Activated naive CD4-positive, alpha-beta T cell treated with anti-CD3 and anti-CD28 coated beads for 36 hours (primary cell): ENCODE results near the gene GTF2A1L. TPM values are rescaled to one million over a fixed set of nuclear protein-coding genes. Genes with fewer than 3 reads are reported as not detected.
"Not testable (repeated sequence)": the region's sequence is repeated elsewhere in the genome, so short reads cannot be mapped to it uniquely, and the experiment has no call there.

Source experiments
- CTCF ChIA-PET: fragments of 350-600 bp; sonication (Branson Sonifier 250); formaldehyde crosslinking; loops from one replicate; lab custom pipeline; 2021; ENCODE audit warnings: antibody characterized with exemption; lab: Charles Lee
- DNase-seq: peaks from one replicate; pipeline ENCODE4 v3.0.0-alpha.2; 2020
- H3K27ac Mint-ChIP-seq: one replicate; pipeline ENCODE4 v1.8.0; 2021; ENCODE audit warnings: mild to moderate bottlenecking, mixed read lengths
- H3K27me3 Mint-ChIP-seq: one replicate; pipeline ENCODE4 v1.8.0; 2021; ENCODE audit warnings: low read depth, mixed read lengths
- H3K36me3 Mint-ChIP-seq: one replicate; pipeline ENCODE4 v1.8.0; 2021; ENCODE audit warnings: low read depth, mixed read lengths
- H3K4me1 Mint-ChIP-seq: one replicate; pipeline ENCODE4 v1.8.0; 2021; ENCODE audit warnings: low read depth, mixed read lengths
- H3K4me3 Mint-ChIP-seq: one replicate; pipeline ENCODE4 v1.8.0; 2021; ENCODE audit warnings: mild to moderate bottlenecking, moderate library complexity, mixed read lengths
- H3K9me3 Mint-ChIP-seq: one replicate; pipeline ENCODE4 v1.8.0; 2021; ENCODE audit warnings: mixed read lengths
- intact Hi-C: fragments of 100-400 bp; cut with micrococcal nuclease; formaldehyde crosslinking; loops from one replicate; pipeline ENCODE4 v1.15.1; 2023
- total RNA-seq, 2 experiments: library from RNA; stranded (reverse); gene quantifications; one replicate each; pipeline ENCODE4 v1.2.3, GENCODE V29; 2021

GTF2A1L gene
- total RNA-seq, 2 experiments from 2014 or later, result not detected

- intact Hi-C loops, result no loop called here
- no peak for DNase-seq
- CTCF ChIA-PET, result no interaction called here
- Mint-ChIP-seq H3K4me3 (no peak overlapping the region), H3K27me3 (peaks cover 9% of the 10 kb centered on the region), H3K9me3 (no peaks in the 10 kb centered on the region), H3K36me3 (no peaks in the 10 kb centered on the region), H3K27ac (no peak overlapping the region), H3K4me1 (no peaks in the 10 kb centered on the region)
Observed at GRCh38 chr2:48685126-48685525, 67.5 kb downstream of the GTF2A1L start.

- no peaks in the 10 kb centered on the region for H3K36me3 Mint-ChIP-seq
- H3K9me3 Mint-ChIP-seq, result no peaks in the 10 kb centered on the region
- no peak for DNase-seq
- H3K27me3 Mint-ChIP-seq, result peaks cover 10% of the 10 kb centered on the region
- no peak overlapping the region for H3K27ac Mint-ChIP-seq
- H3K4me1 Mint-ChIP-seq, result no peaks in the 10 kb centered on the region
- intact Hi-C loops, result no loop called here
- CTCF ChIA-PET, result interaction anchor here (0.7 kb wide), 1 partner anchor 529 kb away, joined by 4 read pairs; no protein-coding TSS in a partner anchor
- H3K4me3 Mint-ChIP-seq, result no peak overlapping the region
Observed at GRCh38 chr2:48691935-48692691, 74.5 kb downstream of the GTF2A1L start.

- no peaks in the 10 kb centered on the region for H3K36me3 Mint-ChIP-seq
- CTCF ChIA-PET, result no interaction called here
- no peaks in the 10 kb centered on the region for H3K9me3 Mint-ChIP-seq
- no peak overlapping the region for H3K4me3 Mint-ChIP-seq
- DNase-seq, result no peak
- H3K4me1 Mint-ChIP-seq, result no peaks in the 10 kb centered on the region
- H3K27me3 Mint-ChIP-seq, result peaks cover 10% of the 10 kb centered on the region
- H3K27ac Mint-ChIP-seq, result no peak overlapping the region
- intact Hi-C loops, result no loop called here
Observed at GRCh38 chr2:48693066-48693465, 75.4 kb downstream of the GTF2A1L start.

- Mint-ChIP-seq H3K4me1 (no peaks in the 10 kb centered on the region), H3K4me3 (no peak overlapping the region), H3K9me3 (no peaks in the 10 kb centered on the region), H3K27me3 (peaks cover 5% of the 10 kb centered on the region), H3K27ac (no peak overlapping the region), H3K36me3 (no peaks in the 10 kb centered on the region)
- intact Hi-C loops, result no loop called here
- CTCF ChIA-PET, result no interaction called here
- no peak for DNase-seq
Observed at GRCh38 chr2:48693645-48694044, 76.0 kb downstream of the GTF2A1L start.

- H3K27me3 Mint-ChIP-seq, result peaks cover 5% of the 10 kb centered on the region
- no peak overlapping the region for H3K27ac Mint-ChIP-seq
- H3K4me3 Mint-ChIP-seq, result no peak overlapping the region
- H3K9me3 Mint-ChIP-seq, result no peaks in the 10 kb centered on the region
- intact Hi-C loops, result no loop called here
- H3K4me1 Mint-ChIP-seq, result no peaks in the 10 kb centered on the region
- no peaks in the 10 kb centered on the region for H3K36me3 Mint-ChIP-seq
- no peak for DNase-seq
- CTCF ChIA-PET, result no interaction called here
Observed at GRCh38 chr2:48694149-48694548, 76.5 kb downstream of the GTF2A1L start.

GRCh38 chr2:48695991-48696390, 78.3 kb downstream of the GTF2A1L start:
- Mint-ChIP-seq H3K4me3 (no peak overlapping the region), H3K9me3 (no peaks in the 10 kb centered on the region), H3K27ac (no peak overlapping the region), H3K4me1 (no peaks in the 10 kb centered on the region), H3K27me3 (no peaks in the 10 kb centered on the region), H3K36me3 (no peaks in the 10 kb centered on the region)
- intact Hi-C loops, result no loop called here
- CTCF ChIA-PET, result no interaction called here
- DNase-seq, result no peak

GRCh38 chr2:48696881-48697280, 79.2 kb downstream of the GTF2A1L start:
- CTCF ChIA-PET, result no interaction called here
- Mint-ChIP-seq H3K9me3 (no peaks in the 10 kb centered on the region), H3K4me3 (no peak overlapping the region), H3K36me3 (no peaks in the 10 kb centered on the region), H3K27ac (no peak overlapping the region), H3K27me3 (no peaks in the 10 kb centered on the region), H3K4me1 (no peaks in the 10 kb centered on the region)
- DNase-seq, result no peak
- intact Hi-C loops, result no loop called here

GRCh38 chr2:48699348-48699930, 81.8 kb downstream of the GTF2A1L start:
- DNase-seq, result no peak
- H3K36me3 Mint-ChIP-seq, result no peaks in the 10 kb centered on the region
- H3K9me3 Mint-ChIP-seq, result peaks cover 8% of the 10 kb centered on the region
- no peaks in the 10 kb centered on the region for H3K27me3 Mint-ChIP-seq
- no peak overlapping the region for H3K27ac Mint-ChIP-seq
- CTCF ChIA-PET, result no interaction called here
- intact Hi-C loops, result no loop called here
- no peak overlapping the region for H3K4me3 Mint-ChIP-seq
- H3K4me1 Mint-ChIP-seq, result no peaks in the 10 kb centered on the region

- H3K4me1 Mint-ChIP-seq, intact Hi-C loops, H3K27ac Mint-ChIP-seq, DNase-seq, H3K36me3 Mint-ChIP-seq, H3K9me3 Mint-ChIP-seq, H3K27me3 Mint-ChIP-seq, CTCF ChIA-PET, H3K4me3 Mint-ChIP-seq: not testable (repeated sequence)
Observed at GRCh38 chr2:48703621-48704020, 86.0 kb downstream of the GTF2A1L start.

GRCh38 chr2:48707466-48707865, 89.8 kb downstream of the GTF2A1L start:
- H3K27me3 Mint-ChIP-seq, result peaks cover 6% of the 10 kb centered on the region
- no peaks in the 10 kb centered on the region for H3K4me1 Mint-ChIP-seq
- CTCF ChIA-PET, result interaction anchor here (1.1 kb wide), 1 partner anchor 8 kb away, joined by 4 read pairs; no protein-coding TSS in a partner anchor
- intact Hi-C loops, result no loop called here
- no peaks in the 10 kb centered on the region for H3K36me3 Mint-ChIP-seq
- no peak overlapping the region for H3K4me3 Mint-ChIP-seq
- peak; percentile 49 for DNase-seq
- H3K9me3 Mint-ChIP-seq, result peaks cover 8% of the 10 kb centered on the region
- no peak overlapping the region for H3K27ac Mint-ChIP-seq

- intact Hi-C loops, result no loop called here
Observed at GRCh38 chr2:48709096-48710034, 91.7 kb downstream of the GTF2A1L start.

GRCh38 chr2:48711343-48711742, 93.7 kb downstream of the GTF2A1L start:
- peaks cover 4% of the 10 kb centered on the region for H3K4me1 Mint-ChIP-seq
- no peak overlapping the region for H3K4me3 Mint-ChIP-seq
- H3K27me3 Mint-ChIP-seq, result peaks cover 9% of the 10 kb centered on the region
- no peaks in the 10 kb centered on the region for H3K36me3 Mint-ChIP-seq
- DNase-seq, result no peak
- no peaks in the 10 kb centered on the region for H3K9me3 Mint-ChIP-seq
- no peak overlapping the region for H3K27ac Mint-ChIP-seq
- CTCF ChIA-PET, result no interaction called here
- intact Hi-C loops, result no loop called here

More at GRCh38 chr2:48709096-48710034, 91.7 kb downstream of the GTF2A1L start:
- Mint-ChIP-seq H3K9me3 (no peaks in the 10 kb centered on the region), H3K27ac (no peak overlapping the region), H3K36me3 (no peaks in the 10 kb centered on the region), H3K27me3 (peaks cover 9% of the 10 kb centered on the region), H3K4me1 (peaks cover 4% of the 10 kb centered on the region), H3K4me3 (no peak overlapping the region)
- DNase-seq, result no peak
- CTCF ChIA-PET, result no interaction called here
